Right forelimb (tissue), 1 donor: Measurements from ENCODE around the gene XAF1.
"Not testable (repeated sequence)": the region's sequence is repeated elsewhere in the genome, so short reads cannot be mapped to it uniquely, and the experiment has no call there.

Experiments
- DNase-seq: peaks from one replicate; pipeline ENCODE4 v3.0.0-alpha.2; 2018

The XAF1 gene, protein sequence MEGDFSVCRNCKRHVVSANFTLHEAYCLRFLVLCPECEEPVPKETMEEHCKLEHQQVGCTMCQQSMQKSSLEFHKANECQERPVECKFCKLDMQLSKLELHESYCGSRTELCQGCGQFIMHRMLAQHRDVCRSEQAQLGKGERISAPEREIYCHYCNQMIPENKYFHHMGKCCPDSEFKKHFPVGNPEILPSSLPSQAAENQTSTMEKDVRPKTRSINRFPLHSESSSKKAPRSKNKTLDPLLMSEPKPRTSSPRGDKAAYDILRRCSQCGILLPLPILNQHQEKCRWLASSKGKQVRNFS

DNA sequence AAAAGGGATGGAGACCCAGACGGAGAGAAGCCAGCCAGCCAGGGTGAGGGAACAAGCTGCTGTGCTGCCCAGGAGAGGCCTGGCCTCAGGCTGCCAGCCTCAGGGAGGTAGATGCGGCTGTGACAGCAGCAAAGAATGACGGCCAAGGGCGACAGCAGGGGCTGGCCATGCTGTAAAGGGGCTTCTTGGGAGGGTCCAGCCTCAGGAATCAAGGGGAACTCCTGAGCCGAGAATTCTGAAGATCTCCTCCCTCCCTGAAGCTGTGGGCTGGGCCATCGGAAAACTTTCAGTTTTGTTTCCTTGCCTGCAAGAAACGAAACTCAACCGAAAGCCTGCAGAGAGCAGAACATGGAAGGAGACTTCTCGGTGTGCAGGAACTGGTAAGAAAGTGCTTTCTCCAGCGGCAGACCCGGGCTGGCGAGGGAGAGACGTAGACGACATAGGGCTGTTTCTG is at the start of gene XAF1:
TSS of gene XAF1 (plus strand) at position 316 of the 454 bp plus-strand sequence. CDS start at position 349, 33 bp downstream.
- peak; percentile 55 for DNase-seq

DNA sequence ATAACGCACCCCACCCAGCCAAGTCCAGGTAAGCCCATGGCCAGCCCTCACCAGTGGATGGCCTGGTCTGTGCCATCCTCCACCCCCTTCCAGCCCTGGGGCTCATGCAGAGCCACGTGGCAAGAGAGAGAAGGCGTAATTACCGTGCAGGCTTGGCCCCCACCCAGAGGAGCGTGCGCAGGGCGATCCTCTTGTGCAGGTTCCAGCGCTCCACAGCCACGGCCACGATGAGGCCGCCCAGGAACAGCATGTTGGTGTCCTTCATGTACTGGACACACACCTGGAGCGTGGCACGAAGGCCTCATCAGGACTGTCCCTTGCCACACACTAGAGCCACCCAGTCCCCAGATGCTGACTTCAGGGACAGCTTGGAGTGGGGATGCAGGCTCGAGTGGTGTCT is 49.3 kb upstream of the XAF1 start:
- DNase-seq, result no peak

DNA sequence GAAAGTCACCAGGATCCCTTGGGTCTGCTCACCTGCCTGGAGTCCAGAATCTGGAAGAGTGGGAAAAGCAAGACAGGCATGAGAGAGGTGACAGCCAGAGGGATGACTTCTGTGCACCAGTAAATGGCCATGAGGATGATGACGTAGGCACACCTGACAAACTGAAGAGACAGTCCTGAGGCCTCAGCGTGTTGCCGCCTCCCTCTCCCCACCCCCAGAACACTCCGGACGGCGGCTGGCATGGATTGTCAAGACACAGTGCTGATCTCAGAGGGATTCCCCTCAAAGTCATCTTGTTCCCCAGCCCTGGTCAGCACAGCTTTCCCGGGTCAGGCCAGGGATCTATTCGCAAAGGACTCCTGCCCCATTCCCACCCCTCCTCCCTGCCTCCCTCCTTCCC is 48.9 kb upstream of the XAF1 start:
- DNase-seq, result no peak

DNA sequence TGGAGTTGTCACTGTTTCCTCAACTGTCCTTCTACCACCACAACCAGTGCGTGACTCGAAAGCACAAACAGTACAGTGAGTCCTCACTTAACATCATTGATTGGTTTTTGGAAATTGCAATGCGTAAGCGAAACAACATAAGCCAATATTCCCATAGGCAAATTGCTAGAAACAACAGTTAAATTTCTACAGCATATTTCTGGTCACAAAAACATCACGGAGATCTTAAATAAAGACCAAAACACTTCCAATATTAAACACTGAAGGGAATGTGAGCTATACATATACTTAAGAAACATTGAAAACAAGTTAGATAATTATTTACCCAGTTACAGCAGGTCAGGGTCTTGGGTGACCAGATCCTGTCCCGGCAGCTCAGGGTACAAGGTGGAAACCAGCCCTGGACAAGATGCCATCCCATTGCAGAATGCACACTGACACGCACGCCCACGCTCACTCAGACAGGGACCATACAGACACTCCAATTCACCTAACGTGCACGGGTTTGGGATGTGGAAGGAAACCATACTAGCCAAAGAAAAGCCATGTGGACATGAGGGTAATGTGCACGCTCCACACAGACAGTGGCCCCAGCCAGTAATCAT is 47.4 kb upstream of the XAF1 start:
- no peak for DNase-seq

GRCh38 chr17:6710317-6710716 is 45.5 kb upstream of the XAF1 start:
- no peak for DNase-seq

DNA sequence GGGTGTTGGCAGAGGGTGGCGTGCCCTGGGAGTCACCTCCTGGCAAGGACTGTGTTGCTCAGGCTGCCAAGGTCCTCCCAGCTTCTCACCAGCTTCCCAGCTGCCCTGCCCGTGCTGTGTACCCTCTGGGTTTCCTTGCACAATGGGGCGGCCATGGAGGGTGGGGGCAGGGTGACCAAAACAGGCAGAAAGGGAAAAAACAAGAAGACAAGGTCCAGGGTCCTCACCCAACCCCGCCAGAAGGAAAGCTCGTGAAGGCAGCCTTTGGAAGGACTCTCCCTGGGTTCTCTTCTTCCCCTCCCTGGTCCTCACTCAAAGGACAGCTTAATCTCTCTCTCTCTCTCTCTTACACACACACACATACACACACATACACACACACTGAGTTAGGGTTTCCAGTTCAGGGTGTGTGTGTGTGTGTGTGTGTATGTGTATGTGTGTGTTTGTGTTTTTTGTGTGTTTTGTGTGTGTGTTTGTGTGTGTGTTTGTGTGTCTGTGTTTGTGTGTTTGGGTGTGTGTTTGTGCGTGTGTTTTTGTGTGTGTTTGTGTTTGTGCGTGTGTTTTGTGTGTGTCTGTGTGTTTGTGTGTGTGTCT is 44.7 kb upstream of the XAF1 start:
- DNase-seq, result no peak

DNA sequence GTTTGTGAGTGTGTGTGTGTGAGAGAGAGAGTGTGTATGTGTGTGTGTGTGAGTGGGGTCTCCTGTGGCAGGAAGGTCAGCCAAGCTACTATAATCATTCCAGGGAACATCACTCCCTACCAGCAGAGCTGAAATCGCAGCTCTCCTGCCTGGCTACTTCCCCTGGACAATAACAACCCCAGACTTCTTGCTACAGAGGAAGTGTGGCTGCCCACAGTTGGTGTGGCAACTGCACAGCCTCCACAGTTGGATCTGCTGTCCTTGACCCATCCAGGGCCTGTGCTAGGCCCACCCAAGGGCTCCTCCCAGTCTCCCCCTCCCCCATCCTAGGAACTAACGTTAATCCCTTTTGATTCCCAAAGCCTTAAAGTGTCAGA is 44.2 kb upstream of the XAF1 start:
- DNase-seq, result no peak

GRCh38 chr17:6712058-6712853 is 43.6 kb upstream of the XAF1 start:
- peak; percentile 63 for DNase-seq

- no peak for DNase-seq
Observed at GRCh38 chr17:6712854-6713129, 43.1 kb upstream of the XAF1 start.

- peak; percentile 60 for DNase-seq
Observed at GRCh38 chr17:6713130-6713917, 42.5 kb upstream of the XAF1 start, which contains the start of gene SLC13A5. Gene SLC13A5 (minus strand): TSS chr17:6713369. CDS start chr17:6713333, 36 bp downstream.

DNA sequence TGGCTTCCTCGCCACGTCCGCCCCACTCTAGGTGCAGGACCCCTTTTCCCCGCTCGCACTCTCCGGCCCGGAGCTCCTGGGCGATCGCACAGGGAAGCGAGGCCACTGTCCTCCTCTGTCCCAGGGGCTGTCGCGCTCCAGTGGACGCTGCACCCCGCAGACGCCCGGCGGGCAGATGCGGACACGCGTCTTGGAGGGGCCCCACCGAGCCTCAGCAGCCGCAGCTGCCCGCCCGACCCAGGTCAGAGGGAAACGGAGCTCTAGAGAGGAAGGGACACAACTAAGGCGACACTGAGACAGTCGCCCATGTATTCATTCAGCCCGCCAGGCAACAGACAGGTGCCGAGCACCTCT is 42.0 kb upstream of the XAF1 start:
- DNase-seq, result no peak

GRCh38 chr17:6714315-6714874 is 41.5 kb upstream of the XAF1 start:
- DNase-seq, result no peak

GRCh38 chr17:6716736-6717135 is 39.1 kb upstream of the XAF1 start:
- DNase-seq, result no peak

GRCh38 chr17:6721744-6722143 is 34.1 kb upstream of the XAF1 start:
- DNase-seq, result no peak

DNA sequence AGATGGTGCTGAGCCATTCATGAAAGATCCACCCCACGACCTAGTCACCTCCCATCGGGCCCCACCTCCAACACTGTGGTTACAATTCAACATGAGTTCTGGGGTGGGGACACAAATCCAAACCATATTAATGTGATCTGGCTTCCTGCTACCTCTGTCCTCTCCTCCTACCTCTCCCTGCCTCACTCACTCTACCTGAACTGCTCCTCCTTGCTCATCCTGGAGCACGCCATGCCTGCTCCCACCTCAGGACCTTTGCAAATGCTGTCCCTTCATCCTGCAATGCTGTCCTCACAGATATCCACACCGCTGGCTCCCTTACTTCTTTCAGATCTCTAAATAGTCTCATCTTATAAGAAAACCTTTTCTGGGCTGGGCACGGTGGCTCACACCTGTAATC is 31.8 kb upstream of the XAF1 start:
- no peak for DNase-seq

GRCh38 chr17:6729531-6729930 is 26.3 kb upstream of the XAF1 start:
- no peak for DNase-seq

DNA sequence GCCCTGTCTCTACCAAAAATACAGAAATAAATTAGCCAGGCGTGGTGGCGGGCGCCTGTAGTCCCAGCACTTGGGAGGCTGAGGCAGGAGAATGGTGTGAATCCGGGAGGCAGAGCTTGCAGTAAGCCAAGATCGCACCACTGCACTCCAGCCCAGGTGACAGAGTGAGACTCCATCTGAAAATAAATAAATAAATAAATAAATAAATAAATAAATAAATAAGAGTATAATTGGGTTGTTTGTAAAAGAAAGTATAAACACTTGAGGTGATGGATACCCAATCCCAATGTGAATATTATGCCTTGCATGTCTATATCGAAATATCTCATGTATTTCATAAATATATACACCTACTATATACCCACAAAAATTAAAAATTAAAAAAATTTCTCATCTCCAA is 9.2 kb upstream of the XAF1 start:
- not testable (repeated sequence) for DNase-seq

DNA sequence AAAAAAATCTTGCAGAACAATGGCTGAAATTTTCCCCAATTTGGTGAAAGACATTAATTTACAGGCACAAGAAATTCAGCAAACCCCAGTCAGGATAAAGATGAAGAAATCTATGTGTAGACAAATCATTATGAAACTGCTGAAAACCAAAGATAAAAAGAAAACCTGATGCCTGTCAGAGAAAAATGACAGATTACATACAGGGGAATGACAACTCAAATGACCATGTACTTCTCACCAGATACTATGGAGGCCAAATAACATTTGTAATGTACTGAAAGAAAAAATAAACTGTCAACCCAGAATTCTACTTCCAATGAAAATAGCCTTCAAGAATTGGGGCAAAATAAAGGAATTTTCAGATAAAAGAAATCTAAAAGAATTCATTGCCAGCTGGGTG is 7.2 kb upstream of the XAF1 start:
- DNase-seq, result no peak

DNA sequence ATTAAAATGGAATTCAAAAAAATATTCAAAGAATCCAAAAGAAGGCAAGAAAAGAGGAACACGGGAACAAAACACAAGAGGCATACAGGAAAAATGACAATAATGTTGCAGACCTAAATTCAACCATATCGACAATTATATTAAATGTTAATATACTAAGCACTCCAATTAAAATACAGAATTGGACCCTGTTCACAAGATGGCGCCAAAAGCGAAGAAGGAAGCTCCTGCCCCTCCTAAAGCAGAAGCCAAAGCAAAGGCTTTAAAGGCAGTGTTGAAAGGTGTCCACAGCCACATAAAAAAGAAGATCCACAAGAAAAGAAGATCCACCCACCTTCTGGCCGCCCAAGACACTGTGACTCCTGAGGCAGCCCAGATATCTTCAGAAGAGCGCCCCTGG is 6.3 kb upstream of the XAF1 start:
- DNase-seq, result no peak

DNA sequence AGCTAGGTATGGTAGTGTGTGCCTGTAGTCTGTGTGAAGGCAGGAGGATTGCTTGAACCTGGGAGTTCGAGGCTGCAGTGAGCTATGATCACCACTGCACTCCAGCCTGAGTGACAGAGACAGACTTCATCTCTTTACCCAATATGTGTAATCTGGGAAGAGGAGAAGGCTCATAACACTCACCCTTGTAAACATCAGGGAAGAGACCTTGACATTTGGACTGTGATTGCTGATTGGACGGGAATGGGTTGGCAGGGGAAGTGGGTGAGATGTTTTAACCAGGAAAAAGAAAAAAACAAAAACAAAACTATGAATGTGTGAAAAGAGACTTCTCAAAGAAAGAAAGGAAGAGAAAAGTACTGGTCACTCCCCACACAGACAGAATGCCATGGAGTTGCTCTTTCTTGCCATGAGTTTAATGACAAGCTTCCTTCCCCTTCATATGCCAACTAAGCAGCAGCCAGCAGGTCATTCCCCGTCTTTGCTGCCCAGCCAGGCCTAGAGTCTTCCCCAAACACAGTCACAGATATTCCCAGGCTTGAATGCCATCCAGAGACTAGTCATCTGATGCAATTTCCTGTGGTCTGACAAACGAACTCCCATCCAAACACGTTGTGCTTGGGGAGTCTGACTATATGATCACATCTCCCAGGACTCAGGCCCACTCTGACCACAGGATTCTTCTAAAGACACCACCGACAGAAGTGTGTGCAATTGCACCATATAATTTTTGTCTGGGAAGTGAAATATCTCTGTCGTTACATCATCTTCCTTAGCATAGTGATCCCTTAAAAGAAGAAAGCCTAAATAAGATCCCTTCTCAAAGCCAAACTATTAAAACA is 3.6 kb upstream of the XAF1 start:
- peak; percentile 60 for DNase-seq

GRCh38 chr17:6753006-6753445 is 2.8 kb upstream of the XAF1 start:
- DNase-seq, result peak; percentile 54

- DNase-seq, result no peak
Observed at GRCh38 chr17:6753546-6753945, 2.3 kb upstream of the XAF1 start.
